NOMO-1 (cell line): Measurements from ENCODE around the gene TIMM10.

ENCODE experiments used
- DNase-seq, 2 experiments: peaks; one replicate each; lab custom pipeline; 2025; ENCODE audit not compliant: unreplicated experiment in 2 of 2; lab: John Stamatoyannopoulos, UW

Gene TIMM10

DNA sequence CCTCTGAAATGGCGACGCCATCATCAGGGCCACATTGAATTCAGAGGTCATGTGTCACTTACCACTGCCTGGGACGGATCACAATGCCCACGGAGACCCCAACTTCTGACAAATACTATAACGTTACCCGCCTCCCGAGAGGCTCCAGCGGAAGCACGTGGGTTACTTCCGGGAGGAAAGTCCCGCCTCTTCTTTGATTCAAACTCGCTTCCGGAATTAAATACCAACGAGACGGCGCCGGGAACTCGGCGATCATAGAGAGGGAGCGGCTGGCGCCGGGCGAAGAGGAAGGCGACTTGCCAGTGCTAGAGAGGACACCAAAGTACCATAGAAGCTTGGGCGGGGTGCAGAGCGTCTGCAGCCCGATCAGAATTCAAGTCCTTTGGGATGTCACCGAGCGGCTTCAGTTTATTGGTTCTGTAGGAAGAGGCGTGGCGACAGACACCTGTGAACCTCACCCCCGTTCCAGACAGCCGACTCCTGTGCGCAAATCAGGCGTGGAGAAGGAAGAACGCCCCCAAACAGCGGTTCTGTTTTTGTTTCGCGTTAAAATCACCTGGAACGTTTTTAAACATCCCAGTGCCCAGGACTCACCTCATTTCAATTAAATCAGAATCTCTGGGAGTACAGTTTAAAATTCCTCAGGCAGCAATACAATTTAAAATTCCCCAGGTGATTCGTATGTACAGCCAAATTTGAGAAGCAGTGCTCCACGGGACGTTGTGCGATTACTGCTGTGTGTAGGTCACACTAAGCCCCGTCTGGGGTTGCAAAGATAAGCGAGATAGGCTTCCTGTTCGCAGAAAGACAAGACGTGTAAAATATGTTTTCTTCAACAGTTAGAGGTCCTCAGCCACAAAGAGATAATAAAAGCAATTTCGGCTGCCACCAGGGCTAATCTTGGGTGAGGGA, at the start of gene TIMM10:
TIMM10 (minus strand) TSS at position 159 of the 912 bp plus-strand sequence. CDS start 565 bp downstream, outside the sequence.
- peak; percentile 99 for DNase-seq

DNA sequence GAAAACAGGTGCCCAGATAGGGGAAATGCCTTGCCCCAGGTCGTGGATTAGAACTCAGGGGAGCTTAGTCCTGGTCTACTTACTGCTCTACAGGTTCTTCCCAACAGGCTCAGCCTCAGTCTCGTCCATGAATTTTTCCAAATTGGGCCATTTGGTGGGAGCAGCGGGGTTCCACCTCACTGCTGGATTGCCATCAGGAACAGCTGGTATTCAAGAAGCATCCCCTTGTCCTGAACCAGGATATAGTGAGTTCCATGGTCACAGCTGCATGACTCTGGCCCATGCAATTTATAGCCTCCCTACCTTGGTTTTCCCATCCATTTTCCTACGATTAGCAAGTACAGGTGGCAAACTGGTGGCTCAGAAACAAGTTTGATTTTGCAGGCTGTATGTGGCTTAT, 43.5 kb upstream of the TIMM10 start:
- no peak for DNase-seq

GRCh38 chr11:57571606-57572005, 41.1 kb upstream of the TIMM10 start:
- peak in 1 of 2 experiments; percentile 48 for DNase-seq

- DNase-seq, result peak in 1 of 2 experiments; percentile 63
Observed at GRCh38 chr11:57568330-57568766, 37.8 kb upstream of the TIMM10 start.

- peak in 1 of 2 experiments; percentile 69 for DNase-seq
Observed at GRCh38 chr11:57567515-57568329, 37.2 kb upstream of the TIMM10 start, which contains the start of gene UBE2L6. UBE2L6 (minus strand) TSS chr11:57567672; CDS start chr11:57567611, 61 bp downstream.

DNA sequence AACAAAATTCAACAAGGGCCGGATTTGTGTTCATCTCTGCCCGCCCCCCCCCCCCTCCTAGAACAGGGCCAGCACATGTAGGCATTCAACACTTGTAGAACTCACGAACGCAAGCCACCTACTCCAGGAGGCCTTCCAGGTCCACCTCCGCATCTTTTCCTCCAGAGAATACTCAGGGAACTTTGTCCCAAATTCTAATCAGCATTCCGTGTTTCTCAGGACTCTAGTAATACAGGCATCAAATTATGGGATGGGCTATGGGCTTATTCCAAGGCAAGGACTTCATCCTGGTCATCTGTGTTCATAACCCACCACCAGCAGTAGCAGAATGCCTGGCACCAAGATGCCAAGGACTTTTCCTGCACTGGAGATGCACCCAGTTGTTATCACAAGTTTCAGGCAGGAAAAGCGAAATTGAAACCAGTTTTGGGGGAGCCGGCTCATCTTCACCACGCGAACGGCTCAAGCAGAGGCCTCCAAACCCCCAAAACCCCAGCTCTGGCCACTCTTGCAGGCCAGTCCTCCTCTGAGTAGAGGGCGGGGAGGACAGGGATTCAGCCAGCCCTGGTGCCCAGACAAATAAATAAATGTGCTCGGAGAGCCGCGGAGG, 36.5 kb upstream of the TIMM10 start:
- DNase-seq, result no peak

DNA sequence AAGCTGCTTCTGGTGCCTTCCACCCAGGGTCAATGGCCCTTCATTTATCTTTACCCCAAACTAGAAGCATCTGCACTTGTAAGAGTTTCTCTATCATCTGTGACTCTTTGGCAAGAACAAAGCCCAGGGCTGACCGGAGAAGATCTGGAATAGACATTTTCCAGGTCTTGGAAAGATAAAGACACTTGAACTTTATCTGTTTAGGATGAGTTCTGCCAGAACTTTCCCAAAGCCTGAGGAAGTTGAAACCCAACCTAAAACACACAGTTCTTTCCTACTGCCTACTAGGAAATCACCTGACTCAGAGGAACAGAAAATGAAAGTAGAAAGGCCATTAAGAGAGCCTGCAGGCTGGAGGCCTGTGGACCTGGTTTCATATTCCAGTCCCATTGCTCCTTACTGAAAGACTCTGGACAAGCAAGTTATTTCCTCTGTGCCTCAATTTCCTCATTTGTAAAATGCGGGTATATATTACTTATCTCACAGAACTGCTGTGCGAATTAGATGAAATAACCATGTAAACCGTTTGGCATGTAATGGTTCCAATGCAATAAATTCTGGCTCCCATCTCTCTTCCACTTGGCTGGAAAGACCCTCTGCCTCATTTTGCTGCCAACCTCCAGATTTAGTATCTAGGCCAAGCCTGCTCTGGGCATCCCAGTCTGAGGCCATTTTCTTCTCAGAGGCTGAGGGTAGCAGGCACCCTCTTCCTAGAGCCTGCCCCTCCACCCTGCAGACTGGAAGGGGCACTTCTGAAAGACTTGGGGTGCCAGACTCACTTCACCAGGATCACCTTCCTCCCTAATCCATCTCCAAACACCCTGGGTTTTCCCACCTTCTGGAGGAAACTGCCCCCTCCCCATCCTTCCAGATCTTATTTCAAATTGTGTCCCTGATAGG, 35.7 kb upstream of the TIMM10 start:
- peak; percentile 24 to 81 for DNase-seq

GRCh38 chr11:57562596-57562995, 32.0 kb upstream of the TIMM10 start:
- no peak for DNase-seq

DNA sequence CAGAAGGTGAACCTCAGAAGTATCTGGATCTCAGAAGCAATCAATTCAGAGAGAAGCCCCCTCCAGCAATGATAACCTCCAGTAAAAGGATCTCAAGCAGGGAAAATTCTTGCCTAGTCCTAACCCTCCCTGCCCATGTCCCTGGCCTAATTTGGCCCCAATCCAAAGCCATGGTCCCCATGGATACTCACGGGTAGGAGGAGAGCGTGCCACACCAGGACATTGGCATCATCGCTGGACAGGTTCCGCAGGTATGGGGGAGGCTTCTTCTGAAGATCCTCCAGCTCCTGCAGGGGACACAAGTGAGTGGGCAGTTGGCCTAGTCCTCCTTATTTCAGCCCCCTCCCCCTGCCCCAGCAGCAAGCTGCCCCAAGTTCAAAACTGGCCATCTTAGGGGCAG, 29.6 kb upstream of the TIMM10 start:
- DNase-seq, result no peak

GRCh38 chr11:57556041-57556440, 25.5 kb upstream of the TIMM10 start:
- no peak for DNase-seq

DNA sequence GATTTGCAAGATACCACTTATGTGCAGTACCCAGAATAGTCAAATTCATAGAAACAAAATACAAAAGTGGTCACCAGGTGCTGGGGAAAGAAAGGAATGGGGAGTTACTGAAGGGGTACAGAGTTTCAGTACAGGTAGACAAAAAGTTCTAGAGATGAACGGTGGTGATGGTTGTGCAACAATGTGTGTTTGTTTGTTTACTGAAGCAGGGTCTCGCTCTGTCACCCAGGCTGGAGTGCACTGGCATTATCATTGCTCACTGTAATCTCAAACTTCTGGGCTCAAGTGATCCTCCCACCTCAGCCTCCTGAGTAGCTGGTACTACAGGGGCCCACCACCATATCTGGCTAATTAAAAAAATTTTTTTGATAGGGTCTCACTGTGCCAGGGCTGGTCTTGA, 24.8 kb upstream of the TIMM10 start:
- DNase-seq, result no peak

GRCh38 chr11:57552479-57552878, 21.9 kb upstream of the TIMM10 start:
- no peak for DNase-seq

DNA sequence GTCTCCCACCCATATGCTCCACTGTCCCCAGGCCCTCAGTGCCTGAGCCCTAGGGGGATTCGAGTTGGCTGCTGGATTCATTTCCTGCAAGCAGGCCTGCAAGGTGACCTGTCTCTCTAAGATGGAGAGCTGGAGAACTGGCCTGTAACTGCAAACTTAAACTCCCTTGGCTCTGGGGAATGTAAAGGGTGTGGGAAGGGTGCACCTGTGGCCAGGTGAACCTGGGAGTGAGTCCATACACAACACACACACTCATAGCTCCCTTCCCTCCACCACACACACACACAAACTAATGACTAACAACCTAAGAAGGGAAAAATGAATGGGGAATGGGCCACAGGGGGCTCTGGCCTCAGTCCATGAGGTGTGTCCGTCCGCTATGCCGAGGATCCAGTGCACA, 21.4 kb upstream of the TIMM10 start:
- DNase-seq, result no peak

GRCh38 chr11:57549983-57550382, 19.4 kb upstream of the TIMM10 start:
- no peak for DNase-seq

GRCh38 chr11:57547854-57548377, 17.4 kb upstream of the TIMM10 start:
- DNase-seq, result peak in 1 of 2 experiments; percentile 45

- DNase-seq, result no peak
Observed at GRCh38 chr11:57546869-57547475, 16.4 kb upstream of the TIMM10 start.

DNA sequence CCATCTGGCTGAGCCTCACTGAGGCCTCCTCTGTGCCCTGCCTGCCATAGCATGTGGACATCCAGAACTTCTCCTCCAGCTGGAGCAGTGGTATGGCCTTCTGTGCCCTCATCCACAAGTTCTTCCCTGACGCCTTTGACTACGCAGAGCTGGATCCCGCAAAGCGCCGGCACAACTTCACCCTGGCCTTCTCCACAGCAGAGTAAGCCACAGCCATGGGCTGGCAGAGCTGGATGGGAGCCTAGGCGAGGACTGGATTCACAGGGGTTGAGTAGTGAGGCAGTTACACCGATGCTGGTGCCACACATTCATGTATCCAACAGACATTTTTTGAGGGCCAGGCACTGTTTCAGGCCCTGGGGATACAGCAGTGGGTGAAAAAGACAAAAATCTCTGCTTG, 15.9 kb upstream of the TIMM10 start:
- DNase-seq, result no peak

- no peak for DNase-seq
Observed at GRCh38 chr11:57545883-57546282, 15.3 kb upstream of the TIMM10 start.

DNA sequence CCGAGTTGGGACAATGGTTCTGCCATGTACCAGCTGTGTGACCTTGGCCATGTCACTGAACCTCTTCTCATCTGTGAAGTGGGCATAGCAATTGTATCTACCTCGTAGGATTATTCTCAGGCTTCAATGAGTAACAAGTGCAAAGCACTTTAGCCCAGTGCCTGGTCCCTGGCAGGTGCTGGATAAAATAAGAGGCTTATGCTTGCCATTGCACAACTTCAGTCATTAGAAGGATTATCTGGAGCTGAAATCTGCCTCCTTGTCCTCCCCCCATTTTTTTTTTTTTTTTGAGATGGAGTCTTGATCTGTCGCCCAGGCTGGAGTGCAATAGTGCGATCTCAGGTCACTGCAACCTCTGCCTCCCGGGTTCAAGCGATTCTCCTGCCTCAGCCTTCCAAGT, 14.0 kb upstream of the TIMM10 start:
- DNase-seq, result no peak
